Ishikawa (cell line): ENCODE data around the gene PIEZO1.

Experiments used
- CEBPB ChIP-seq: IDR thresholded peaks from 2 replicates; pipeline ENCODE4 v1.6.1; 2012
- CREB1 ChIP-seq: IDR thresholded peaks from 2 replicates; pipeline ENCODE4 v1.6.1; 2012; ENCODE audit warnings: low read depth
- EP300 ChIP-seq: IDR thresholded peaks from 2 replicates; pipeline ENCODE4 v1.6.1; 2012; ENCODE audit warnings: borderline replicate concordance
- RAD21 ChIP-seq: IDR thresholded peaks from 2 replicates; pipeline ENCODE4 v1.6.1; 2012; ENCODE audit warnings: low read depth
- YY1 ChIP-seq: IDR thresholded peaks from 2 replicates; pipeline ENCODE4 v1.6.1; 2012; ENCODE audit warnings: low read depth

- peak; percentile 22; the same call in 1 of the 2 replicates for TF ChIP-seq RAD21
- TF ChIP-seq YY1, result no peak
- TF ChIP-seq CREB1, result no peak
- no peak for TF ChIP-seq CEBPB
- no peak for TF ChIP-seq EP300
Observed at GRCh38 chr16:88747588-88748301, 37.3 kb downstream of the PIEZO1 start.
